Measurements from ENCODE around the gene TRIP12.

GRCh38 chr2:229930656-229931055 is 8.8 kb upstream of the TRIP12 start:
- TF ChIP-seq POLR2A (IDR thresholded peaks at IDR 0.05), result no peak
- no peak for TF ChIP-seq CTCF (IDR thresholded peaks at IDR 0.05)
- no peak for TF ChIP-seq EP300 (IDR thresholded peaks at IDR 0.05)
